ENCODE data around the gene SRM. TPM values are rescaled to one million over a fixed set of nuclear protein-coding genes. Genes with fewer than 3 reads are reported as not detected.

The SRM gene
- total RNA-seq, 2 donors from 2014 or later, result 50.8 to 57.4 TPM

DNA sequence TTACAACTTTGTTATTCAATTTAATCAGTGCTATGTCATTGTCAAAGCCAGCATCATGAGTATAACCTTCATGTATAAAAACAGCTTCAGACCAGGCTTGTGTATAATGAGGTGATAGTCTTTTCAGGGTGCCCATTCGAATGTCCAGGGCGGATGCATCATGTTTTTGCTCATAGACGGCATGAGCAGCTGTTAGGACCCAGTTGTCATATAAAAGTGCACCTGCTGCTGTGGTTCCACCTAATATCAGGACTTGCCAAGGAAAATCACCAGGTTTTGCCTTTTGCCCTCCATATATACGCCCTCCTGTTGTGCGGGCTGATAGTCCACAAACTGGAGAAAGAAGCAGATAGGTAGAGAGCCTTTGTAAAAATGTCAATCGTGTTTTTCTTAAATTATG lies 32.5 kb downstream of the SRM start:
- no peak for ATAC-seq (ENCODE audit: insufficient number of reproducible peaks, low FRiP score, low read depth)
- Histone ChIP-seq H3K36me3 (peaks cover 27% of the 10 kb centered on the region), H3K27ac (no peak overlapping the region), H3K27me3 (replicated peaks; ENCODE audit: insufficient read depth) (no peaks in the 10 kb centered on the region), H3K4me3 (no peak overlapping the region), H3K4me1 (ENCODE audit: control insufficient read depth in 1 of 2, low read depth in 2 of 2) (peaks cover 5 to 12% of the 10 kb centered on the region in 2 donors), H3K9me3 (no peaks in the 10 kb centered on the region)
- no peak for DNase-seq (ENCODE audit: low spot score)
- TF ChIP-seq, protein P1, sequence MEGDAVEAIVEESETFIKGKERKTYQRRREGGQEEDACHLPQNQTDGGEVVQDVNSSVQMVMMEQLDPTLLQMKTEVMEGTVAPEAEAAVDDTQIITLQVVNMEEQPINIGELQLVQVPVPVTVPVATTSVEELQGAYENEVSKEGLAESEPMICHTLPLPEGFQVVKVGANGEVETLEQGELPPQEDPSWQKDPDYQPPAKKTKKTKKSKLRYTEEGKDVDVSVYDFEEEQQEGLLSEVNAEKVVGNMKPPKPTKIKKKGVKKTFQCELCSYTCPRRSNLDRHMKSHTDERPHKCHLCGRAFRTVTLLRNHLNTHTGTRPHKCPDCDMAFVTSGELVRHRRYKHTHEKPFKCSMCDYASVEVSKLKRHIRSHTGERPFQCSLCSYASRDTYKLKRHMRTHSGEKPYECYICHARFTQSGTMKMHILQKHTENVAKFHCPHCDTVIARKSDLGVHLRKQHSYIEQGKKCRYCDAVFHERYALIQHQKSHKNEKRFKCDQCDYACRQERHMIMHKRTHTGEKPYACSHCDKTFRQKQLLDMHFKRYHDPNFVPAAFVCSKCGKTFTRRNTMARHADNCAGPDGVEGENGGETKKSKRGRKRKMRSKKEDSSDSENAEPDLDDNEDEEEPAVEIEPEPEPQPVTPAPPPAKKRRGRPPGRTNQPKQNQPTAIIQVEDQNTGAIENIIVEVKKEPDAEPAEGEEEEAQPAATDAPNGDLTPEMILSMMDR (IDR thresholded peaks at IDR 0.05), result no peak

DNA sequence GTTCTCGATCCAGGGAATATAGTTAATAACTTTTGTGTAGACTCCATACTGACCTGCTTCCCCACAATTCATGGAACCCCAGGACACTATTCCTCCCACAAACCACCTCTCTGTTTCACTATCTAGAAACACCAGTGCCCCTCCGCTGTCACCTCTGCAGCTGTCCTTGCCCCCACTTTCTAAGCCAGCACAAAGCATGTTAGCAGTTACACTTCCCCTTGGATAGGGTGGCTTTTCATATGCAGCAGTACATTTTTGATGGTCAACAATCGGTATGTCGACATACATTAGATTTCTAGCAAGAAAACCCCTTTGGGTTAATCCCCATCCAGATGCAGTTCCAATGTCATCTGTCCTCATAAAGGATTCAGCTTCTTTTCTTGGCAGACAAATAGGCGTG lies 32.9 kb downstream of the SRM start:
- Histone ChIP-seq H3K4me3 (no peak overlapping the region), H3K27ac (no peak overlapping the region), H3K4me1 (ENCODE audit: control insufficient read depth in 1 of 2, low read depth in 2 of 2) (peaks cover 5 to 12% of the 10 kb centered on the region in 2 donors), H3K9me3 (no peaks in the 10 kb centered on the region), H3K27me3 (replicated peaks; ENCODE audit: insufficient read depth) (no peaks in the 10 kb centered on the region), H3K36me3 (peaks cover 32% of the 10 kb centered on the region)
- ATAC-seq (ENCODE audit: insufficient number of reproducible peaks, low FRiP score, low read depth), result no peak
- TF ChIP-seq, protein P1 (IDR thresholded peaks at IDR 0.05), result no peak
- no peak for DNase-seq (ENCODE audit: low spot score)

DNA sequence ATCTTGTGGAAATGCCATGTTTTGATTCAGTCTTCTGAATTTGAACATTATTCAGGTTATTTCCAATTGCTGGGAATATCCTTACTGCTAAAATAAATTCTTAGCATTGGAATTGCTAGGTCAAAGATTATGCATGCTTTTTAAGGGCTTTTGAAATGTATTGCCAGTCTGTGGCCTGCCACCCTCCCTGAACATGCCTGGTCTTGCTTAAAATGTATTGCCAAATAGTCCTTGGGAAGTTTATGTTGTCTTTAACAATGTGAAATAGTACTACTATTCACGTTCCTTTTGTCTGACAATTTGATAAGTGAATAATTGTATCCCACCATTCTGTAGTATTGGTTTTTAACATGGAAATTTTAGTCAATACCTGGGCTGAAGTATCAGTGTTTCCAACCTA lies 33.8 kb downstream of the SRM start:
- H3K36me3 ChIP-seq, result peaks cover 40% of the 10 kb centered on the region
- ATAC-seq (ENCODE audit: insufficient number of reproducible peaks, low FRiP score, low read depth), result no peak
- no peak overlapping the region for H3K27ac ChIP-seq
- no peak for DNase-seq (ENCODE audit: low spot score)
- H3K9me3 ChIP-seq, result no peaks in the 10 kb centered on the region
- H3K4me3 ChIP-seq, result no peak overlapping the region
- H3K4me1 ChIP-seq (ENCODE audit: control insufficient read depth in 1 of 2, low read depth in 2 of 2), result peaks cover 5 to 12% of the 10 kb centered on the region in 2 donors
- H3K27me3 ChIP-seq (replicated peaks; ENCODE audit: insufficient read depth), result no peaks in the 10 kb centered on the region
- TF ChIP-seq, protein P1 (IDR thresholded peaks at IDR 0.05), result no peak

DNA sequence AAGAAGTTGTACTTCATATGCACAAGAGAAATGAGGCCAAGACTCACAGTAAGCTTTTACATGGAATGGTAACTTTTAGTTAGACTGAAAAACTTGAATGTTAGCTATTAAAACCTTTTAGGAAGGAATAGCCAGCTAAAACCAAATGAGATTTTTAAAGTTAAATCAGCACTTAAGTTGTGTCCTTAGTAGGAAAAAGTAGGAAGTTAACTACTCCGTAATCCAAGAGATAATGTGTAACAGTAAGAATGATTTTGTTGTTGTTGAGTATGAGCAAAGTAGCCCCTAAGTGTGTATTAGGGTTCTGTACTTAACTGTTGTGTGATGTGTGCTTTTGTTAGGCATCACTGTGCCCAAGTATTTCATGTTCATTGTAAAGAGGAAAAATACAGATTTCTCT lies 34.2 kb downstream of the SRM start:
- no peak for DNase-seq (ENCODE audit: low spot score)
- H3K27ac ChIP-seq, result no peak overlapping the region
- no peak overlapping the region for H3K4me3 ChIP-seq
- no peak for ATAC-seq (ENCODE audit: insufficient number of reproducible peaks, low FRiP score, low read depth)
- no peaks in the 10 kb centered on the region for H3K9me3 ChIP-seq
- H3K4me1 ChIP-seq (ENCODE audit: control insufficient read depth in 1 of 2, low read depth in 2 of 2), result peaks cover 5 to 12% of the 10 kb centered on the region in 2 donors
- H3K27me3 ChIP-seq (replicated peaks; ENCODE audit: insufficient read depth), result no peaks in the 10 kb centered on the region
- H3K36me3 ChIP-seq, result peaks cover 44% of the 10 kb centered on the region
- TF ChIP-seq, protein P1 (IDR thresholded peaks at IDR 0.05), result no peak

DNA sequence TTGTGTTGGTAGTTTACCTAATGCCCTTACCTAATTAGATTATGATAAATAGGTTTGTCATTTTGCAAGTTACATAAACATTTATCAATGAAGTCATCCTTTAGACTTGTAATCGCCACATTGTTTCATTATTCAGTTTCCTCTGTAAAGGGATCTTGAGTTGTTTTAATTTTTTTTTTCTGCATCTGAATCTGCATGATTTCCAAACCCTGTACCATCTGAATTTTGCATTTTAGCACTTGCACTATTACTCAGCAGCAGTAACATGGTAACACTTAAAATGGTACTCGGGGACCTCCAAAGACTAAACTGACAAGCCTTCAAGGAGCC lies 35.0 kb downstream of the SRM start:
- ATAC-seq (ENCODE audit: insufficient number of reproducible peaks, low FRiP score, low read depth), result no peak
- no peak for DNase-seq (ENCODE audit: low spot score)
- Histone ChIP-seq H3K27ac (no peak overlapping the region), H3K36me3 (peaks cover 52% of the 10 kb centered on the region), H3K27me3 (replicated peaks; ENCODE audit: insufficient read depth) (no peaks in the 10 kb centered on the region), H3K9me3 (no peaks in the 10 kb centered on the region), H3K4me1 (ENCODE audit: control insufficient read depth in 1 of 2, low read depth in 2 of 2) (peaks cover 2 to 8% of the 10 kb centered on the region in 2 donors), H3K4me3 (no peak overlapping the region)
- TF ChIP-seq, protein P1 (IDR thresholded peaks at IDR 0.05), result no peak

Measured in thoracic aorta (tissue), 2 donors.